Measurements from ENCODE around the gene OSBPL5. TPM values are rescaled to one million over a fixed set of nuclear protein-coding genes. Genes with fewer than 3 reads are reported as not detected.

OSBPL5 gene
- total and polyA plus RNA-seq, 4 donors, result 15.2 to 51.5 (median 28.3) TPM

DNA sequence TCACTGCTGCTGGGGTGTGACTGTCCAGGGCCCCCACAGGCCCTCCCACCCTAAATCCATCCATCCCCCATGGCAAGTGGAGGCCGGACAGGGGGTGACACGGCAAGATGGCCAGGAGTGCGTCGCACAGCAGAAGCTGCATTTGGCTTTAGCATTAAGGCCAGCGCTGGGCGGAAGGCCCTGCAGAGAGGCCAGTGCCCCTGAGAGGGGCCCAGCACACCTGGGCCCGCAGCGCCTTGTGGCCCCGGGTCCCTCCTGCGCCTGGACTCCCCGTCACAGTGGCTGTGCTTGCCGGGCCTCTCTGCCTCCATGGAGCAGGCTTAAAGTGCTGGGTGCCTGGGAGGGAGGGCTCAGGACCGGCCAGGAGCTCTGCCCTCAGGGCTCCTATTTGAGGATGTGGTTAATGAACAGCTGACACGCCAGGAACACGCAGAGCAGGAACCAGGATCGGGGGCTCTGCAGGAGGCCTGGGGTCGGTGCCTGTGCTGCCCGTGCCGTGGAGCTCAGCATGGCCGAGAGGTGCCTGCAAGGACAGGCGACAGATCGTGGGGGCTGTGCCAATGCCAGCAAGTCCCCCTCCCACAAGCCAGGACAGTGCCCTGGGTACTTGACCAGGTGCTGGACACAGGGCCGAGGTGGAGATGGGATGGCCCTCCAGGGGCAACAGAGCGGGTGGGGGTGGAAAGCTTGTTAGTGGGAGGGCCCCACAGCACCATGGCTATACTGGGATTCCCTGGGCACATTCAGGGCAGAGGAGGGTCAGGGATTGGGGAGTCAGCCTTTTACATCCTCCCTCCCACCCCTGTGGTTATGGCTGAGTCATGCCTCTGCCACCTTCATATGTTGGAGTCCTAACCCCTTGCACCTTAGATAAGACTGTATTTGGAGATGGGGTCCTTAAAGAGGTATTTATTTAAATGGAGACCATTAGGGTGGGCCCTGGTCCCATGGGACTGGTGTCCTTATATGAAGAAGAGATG, 77.0 kb downstream of the OSBPL5 start:
- Histone ChIP-seq H3K36me3 (ENCODE audit: control insufficient read depth in 4 of 4, insufficient read depth in 4 of 4, low read length in 4 of 4) (peaks cover 0 to 32% (median 6%) of the 10 kb centered on the region in 4 donors), H3K4me1 (ENCODE audit: control insufficient read depth in 5 of 5, insufficient read depth in 5 of 5, low read length in 5 of 5) (no peaks in the 10 kb centered on the region), H3K27me3 (ENCODE audit: control insufficient read depth in 3 of 3, insufficient read depth in 3 of 3, low read length in 2 of 3) (no peaks in the 10 kb centered on the region), H3K9ac (ENCODE audit: insufficient read depth in 1 of 2, low read length in 2 of 2) (no peak overlapping the region), H3K9me3 (ENCODE audit: control insufficient read depth in 4 of 4, insufficient read depth in 3 of 4, low read length in 3 of 4) (no peaks in the 10 kb centered on the region), H3K27ac (ENCODE audit: low read depth in 1 of 2, low read length in 1 of 2) (no peak overlapping the region), H3K4me3 (no peak overlapping the region)
- TF ChIP-seq, protein P1, sequence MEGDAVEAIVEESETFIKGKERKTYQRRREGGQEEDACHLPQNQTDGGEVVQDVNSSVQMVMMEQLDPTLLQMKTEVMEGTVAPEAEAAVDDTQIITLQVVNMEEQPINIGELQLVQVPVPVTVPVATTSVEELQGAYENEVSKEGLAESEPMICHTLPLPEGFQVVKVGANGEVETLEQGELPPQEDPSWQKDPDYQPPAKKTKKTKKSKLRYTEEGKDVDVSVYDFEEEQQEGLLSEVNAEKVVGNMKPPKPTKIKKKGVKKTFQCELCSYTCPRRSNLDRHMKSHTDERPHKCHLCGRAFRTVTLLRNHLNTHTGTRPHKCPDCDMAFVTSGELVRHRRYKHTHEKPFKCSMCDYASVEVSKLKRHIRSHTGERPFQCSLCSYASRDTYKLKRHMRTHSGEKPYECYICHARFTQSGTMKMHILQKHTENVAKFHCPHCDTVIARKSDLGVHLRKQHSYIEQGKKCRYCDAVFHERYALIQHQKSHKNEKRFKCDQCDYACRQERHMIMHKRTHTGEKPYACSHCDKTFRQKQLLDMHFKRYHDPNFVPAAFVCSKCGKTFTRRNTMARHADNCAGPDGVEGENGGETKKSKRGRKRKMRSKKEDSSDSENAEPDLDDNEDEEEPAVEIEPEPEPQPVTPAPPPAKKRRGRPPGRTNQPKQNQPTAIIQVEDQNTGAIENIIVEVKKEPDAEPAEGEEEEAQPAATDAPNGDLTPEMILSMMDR (IDR thresholded peaks at IDR 0.05; ENCODE audit: control extremely low read depth, extremely low read depth), result no peak
- ATAC-seq (ENCODE audit: insufficient read depth, low FRiP score) (no peak), DNase-seq (no peak)
- 74 to 76% methylated on average over 24 of the region's 24 CpGs for WGBS, 2 donors

DNA sequence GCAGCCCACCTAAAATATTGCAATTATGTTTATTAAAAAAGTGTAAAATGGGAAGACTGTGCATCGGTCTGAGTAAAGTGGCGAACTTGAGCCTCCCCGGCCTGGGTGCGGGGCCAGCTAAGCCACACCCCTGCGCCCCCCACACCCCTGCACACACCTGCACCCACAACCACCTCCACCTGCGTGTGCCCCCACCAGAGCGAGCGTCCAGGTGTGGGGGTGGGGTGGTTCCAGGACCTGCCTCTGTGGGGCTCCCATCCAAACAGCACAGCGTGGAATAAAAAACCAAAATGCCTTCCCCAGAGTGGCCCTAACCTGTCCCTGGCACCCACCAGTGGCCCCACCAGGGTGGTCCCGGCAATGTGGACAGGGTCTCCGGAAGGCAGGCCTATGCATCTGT, 77.7 kb downstream of the OSBPL5 start:
- H3K27me3 ChIP-seq (ENCODE audit: control insufficient read depth in 3 of 3, insufficient read depth in 3 of 3, low read length in 2 of 3), result no peaks in the 10 kb centered on the region
- DNase-seq (no peak), ATAC-seq (ENCODE audit: insufficient read depth, low FRiP score) (no peak)
- no peaks in the 10 kb centered on the region for H3K9me3 ChIP-seq (ENCODE audit: control insufficient read depth in 4 of 4, insufficient read depth in 3 of 4, low read length in 3 of 4)
- peaks cover 0 to 29% (median 6%) of the 10 kb centered on the region in 4 donors for H3K36me3 ChIP-seq (ENCODE audit: control insufficient read depth in 4 of 4, insufficient read depth in 4 of 4, low read length in 4 of 4)
- WGBS, 2 donors, result 88 to 95% methylated on average over 11 of the region's 11 CpGs
- TF ChIP-seq, protein P1 (IDR thresholded peaks at IDR 0.05; ENCODE audit: control extremely low read depth, extremely low read depth), result no peak
- H3K4me3 ChIP-seq, result no peak overlapping the region
- no peak overlapping the region for H3K9ac ChIP-seq (ENCODE audit: insufficient read depth in 1 of 2, low read length in 2 of 2)
- no peaks in the 10 kb centered on the region for H3K4me1 ChIP-seq (ENCODE audit: control insufficient read depth in 5 of 5, insufficient read depth in 5 of 5, low read length in 5 of 5)
- no peak overlapping the region for H3K27ac ChIP-seq (ENCODE audit: low read depth in 1 of 2, low read length in 1 of 2)

DNA sequence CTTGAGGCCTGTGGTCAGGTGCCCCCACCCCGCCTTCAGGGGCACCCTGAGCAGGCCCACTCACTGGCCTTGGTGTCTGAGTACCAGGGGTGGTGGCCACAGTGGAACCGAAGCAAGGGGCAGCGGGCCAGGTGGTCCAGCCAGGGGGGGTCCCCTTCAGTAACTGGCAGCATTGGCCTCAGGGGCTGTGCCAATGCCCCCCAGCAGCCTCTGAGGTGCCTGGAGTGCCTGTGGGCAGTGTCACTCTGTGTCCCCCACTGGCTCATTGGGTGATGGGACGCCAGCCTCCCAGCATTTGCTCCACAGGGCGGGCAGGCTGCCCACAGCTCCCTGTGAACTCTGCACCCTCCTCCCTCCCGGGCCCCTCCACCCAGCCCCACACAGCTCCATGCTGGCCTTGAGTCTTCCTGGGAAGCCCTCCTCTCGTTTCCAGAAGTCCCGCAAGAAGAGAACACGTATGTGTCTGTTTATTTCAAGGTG, 78.4 kb downstream of the OSBPL5 start:
- Histone ChIP-seq H3K4me3 (no peak overlapping the region), H3K4me1 (ENCODE audit: control insufficient read depth in 5 of 5, insufficient read depth in 5 of 5, low read length in 5 of 5) (no peaks in the 10 kb centered on the region), H3K27ac (ENCODE audit: low read depth in 1 of 2, low read length in 1 of 2) (no peak overlapping the region), H3K36me3 (ENCODE audit: control insufficient read depth in 4 of 4, insufficient read depth in 4 of 4, low read length in 4 of 4) (peaks cover 0 to 29% (median 6%) of the 10 kb centered on the region in 4 donors), H3K9me3 (ENCODE audit: control insufficient read depth in 4 of 4, insufficient read depth in 3 of 4, low read length in 3 of 4) (no peaks in the 10 kb centered on the region), H3K27me3 (ENCODE audit: control insufficient read depth in 3 of 3, insufficient read depth in 3 of 3, low read length in 2 of 3) (no peaks in the 10 kb centered on the region), H3K9ac (ENCODE audit: insufficient read depth in 1 of 2, low read length in 2 of 2) (no peak overlapping the region)
- TF ChIP-seq, protein P1 (IDR thresholded peaks at IDR 0.05; ENCODE audit: control extremely low read depth, extremely low read depth), result no peak
- 68 to 74% methylated on average over 9 of the region's 9 CpGs for WGBS, 2 donors
- ATAC-seq (ENCODE audit: insufficient read depth, low FRiP score) (no peak), DNase-seq (no peak)

Measured in lung (tissue), 12 donors.